Transverse colon (tissue), 4 donors: ENCODE results near the gene C4BPA.

Experiments
- CTCF ChIP-seq, 5 experiments: fragments of 200-600 bp in 3 of 5; fragments of 450-650 bp in 2 of 5; sonication (generic) in 3 of 5; IDR thresholded peaks; 1 replicate in 2 of 5; 2 replicates in 3 of 5; pipeline ENCODE4 v1.5.1; 2016 to 2017; ENCODE audit warnings: antibody characterized with exemption in 5 of 5, inconsistent platforms in 3 of 5, mild to moderate bottlenecking in 2 of 5, moderate library complexity in 1 of 5
- EP300 ChIP-seq: sonication (generic); formaldehyde crosslinking; IDR thresholded peaks from one replicate; pipeline ENCODE4 v1.6.1; 2017; ENCODE audit warnings: antibody characterized with exemption, low read depth
- POLR2A ChIP-seq: fragments of 450-650 bp; IDR thresholded peaks from one replicate; pipeline ENCODE4 v1.6.1; 2016; ENCODE audit warnings: antibody characterized with exemption, mild to moderate bottlenecking, moderate library complexity
- POLR2AphosphoS5 ChIP-seq, 3 donors: sonication (generic); formaldehyde crosslinking; IDR thresholded peaks; one replicate each; pipeline ENCODE4 v1.6.1; 2016; ENCODE audit warnings: antibody characterized with exemption in 3 of 3

GRCh38 chr1:207191061-207191460, 87.0 kb downstream of the C4BPA start:
- TF ChIP-seq CTCF (IDR thresholded peaks at IDR 0.05), result no peak
- TF ChIP-seq POLR2A, result no peak
- no peak for TF ChIP-seq EP300
- no peak for TF ChIP-seq POLR2AphosphoS5 (IDR thresholded peaks at IDR 0.05)
